ENCODE results near the gene OXLD1. TPM values are rescaled to one million over a fixed set of nuclear protein-coding genes. Genes with fewer than 3 reads are reported as not detected.

The OXLD1 gene
- 19.2 and 20.7 TPM in 2 replicates for polyA plus RNA-seq (2013)

DNA sequence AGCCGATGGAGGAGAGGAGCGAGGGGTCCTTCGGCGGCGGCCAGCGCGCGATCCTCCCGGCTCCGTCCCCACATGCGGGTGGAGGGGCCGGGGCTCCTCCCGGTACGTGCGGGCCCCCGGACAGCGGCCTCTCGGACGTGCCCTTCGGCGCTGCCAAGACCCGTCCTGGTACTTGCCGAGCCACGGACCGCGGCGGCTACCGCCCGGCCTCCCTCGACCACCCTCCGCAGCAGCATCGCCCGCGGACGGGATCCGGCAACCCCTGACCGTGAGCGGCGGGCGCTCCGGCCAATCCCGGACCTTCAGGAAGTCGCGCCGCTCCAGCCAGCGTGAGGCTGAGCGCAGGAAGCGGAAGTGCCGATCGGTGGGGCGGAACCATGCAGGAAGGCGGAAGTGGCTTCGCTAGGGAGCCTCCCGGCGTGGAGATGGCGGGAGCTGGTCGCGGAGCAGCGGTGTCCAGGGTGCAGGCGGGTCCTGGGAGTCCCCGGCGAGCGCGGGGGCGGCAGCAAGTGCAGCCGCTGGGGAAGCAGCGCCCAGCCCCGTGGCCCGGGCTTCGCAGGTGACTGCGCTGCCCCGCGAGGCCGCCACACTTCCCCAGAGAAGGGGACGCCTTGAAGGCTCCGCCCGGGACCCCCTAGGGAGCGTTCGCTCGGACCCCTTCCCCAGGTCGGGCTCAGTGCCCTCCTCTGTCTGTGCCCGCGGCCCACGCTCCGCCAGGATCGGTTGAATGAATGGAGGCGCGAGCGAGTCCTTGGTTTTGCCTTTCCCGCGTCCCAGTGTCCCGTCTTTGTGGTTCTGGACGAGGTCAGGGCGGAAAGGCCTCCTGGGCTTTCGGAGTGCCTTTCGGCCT, at the start of gene OXLD1, which contains the start of gene CCDC137:
OXLD1 (minus strand) TSS at position 264 of the 850 bp plus-strand sequence; CDS start at position 236, 28 bp downstream.
CCDC137 (plus strand) TSS at position 396 of the 850 bp plus-strand sequence; CDS start at position 426, 30 bp downstream.
- H3K4me2 ChIP-seq (ENCODE audit: low read length), result peak within 1 kb of the TSS; percentile 96
- peak within 1 kb of the TSS; percentile 95 for H4K91ac ChIP-seq (ENCODE audit: low read depth, low read length)

DNA sequence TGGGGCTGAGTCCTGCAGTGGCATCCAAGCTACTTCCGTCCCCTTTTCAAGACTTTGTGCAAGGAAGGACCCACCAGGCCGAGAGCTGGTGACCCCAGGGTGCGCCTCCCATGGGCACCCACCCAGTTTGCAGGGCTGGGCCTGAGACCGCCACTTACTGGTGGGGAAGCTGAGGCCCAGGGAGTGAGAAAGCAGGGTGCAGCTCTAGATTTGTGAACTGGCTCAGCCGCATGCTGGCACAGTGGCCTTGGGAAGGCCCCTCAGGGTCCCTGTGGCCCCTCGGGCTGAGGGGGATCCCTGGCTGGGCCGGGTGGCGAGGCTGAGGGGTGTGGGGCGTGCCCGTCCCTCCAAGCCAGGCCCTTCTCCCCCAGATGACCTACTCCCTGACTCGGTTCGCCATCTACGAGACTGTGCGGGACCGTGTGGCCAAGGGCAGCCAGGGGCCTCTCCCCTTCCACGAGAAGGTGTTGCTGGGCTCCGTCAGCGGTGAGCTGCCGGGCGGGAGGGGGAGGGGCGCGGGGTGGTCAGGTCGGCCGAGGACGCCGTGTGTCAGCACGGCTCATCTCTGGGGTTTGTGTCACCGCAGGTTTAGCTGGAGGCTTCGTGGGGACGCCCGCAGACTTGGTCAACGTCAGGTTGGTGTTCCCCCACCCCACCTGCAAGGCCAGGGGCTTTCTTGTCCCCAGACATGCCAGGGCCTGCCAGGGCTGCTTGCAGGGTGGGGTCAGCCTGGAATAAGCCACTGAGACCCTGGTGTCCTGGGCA, 48.9 kb upstream of the OXLD1 start:
- Histone ChIP-seq H3K36me3 (ENCODE audit: control insufficient read depth in 1 of 2, insufficient read depth in 2 of 2, low read length in 2 of 2) (peaks cover 13 to 20% of the 10 kb centered on the region in 2 experiments), H3K27me3 (ENCODE audit: insufficient read depth, low read length) (no peaks in the 10 kb centered on the region), H2BK5ac (ENCODE audit: low read depth, low read length, poor library complexity) (no peak overlapping the region), H3K79me2 (ENCODE audit: control insufficient read depth, insufficient read depth, low read length, poor library complexity) (peaks cover 5% of the 10 kb centered on the region), H2AFZ (ENCODE audit: insufficient read depth, low read length, poor library complexity) (no peak overlapping the region), H3K4me1 (ENCODE audit: control insufficient read depth in 1 of 2, insufficient read depth in 2 of 2, low read length in 2 of 2) (peaks cover 20 to 25% of the 10 kb centered on the region in 2 experiments), H3K4me3 (ENCODE audit: low read depth, low read length) (no peak overlapping the region), H3K23ac (ENCODE audit: low read length) (no peak overlapping the region), H3K4ac (ENCODE audit: low read depth, low read length) (no peak overlapping the region), H3K9ac (ENCODE audit: low read length) (no peak overlapping the region), H4K12ac (ENCODE audit: low read depth, low read length) (no peak overlapping the region), H3K14ac (ENCODE audit: low read length) (no peak overlapping the region), H2BK12ac (ENCODE audit: low read length) (no peak overlapping the region), H3K9me3 (ENCODE audit: insufficient read depth, low read depth, low read length) (no peaks in the 10 kb centered on the region), H3K4me2 (ENCODE audit: low read length) (no peak overlapping the region), H4K91ac (ENCODE audit: low read depth, low read length) (no peak overlapping the region), H3K27ac (ENCODE audit: low read depth, low read length) (no peak overlapping the region), H3K18ac (ENCODE audit: low read length) (no peak overlapping the region), H4K8ac (ENCODE audit: low read depth, low read length) (no peak overlapping the region), H2BK120ac (ENCODE audit: insufficient read depth, low read length, poor library complexity) (no peak overlapping the region), H3K79me1 (ENCODE audit: low read length) (peaks cover 4% of the 10 kb centered on the region), H2AK5ac (ENCODE audit: low read length) (no peak overlapping the region)
- DNase-seq, result no peak
- WGBS (ENCODE audit: extremely low coverage, insufficient coverage, insufficient read length), result no CpG with 5 or more reads among the region's 32 CpGs

More for the DNA sequence above, at the start of gene OXLD1, which contains the start of gene CCDC137:
- Histone ChIP-seq H3K27me3 (ENCODE audit: insufficient read depth, low read length) (no peaks in the 10 kb centered on the region), H3K23ac (ENCODE audit: low read length) (no peak within 1 kb of the TSS), H3K18ac (ENCODE audit: low read length) (peak within 1 kb of the TSS; percentile 89), H3K27ac (ENCODE audit: low read depth, low read length) (peak within 1 kb of the TSS; percentile 58), H2BK12ac (ENCODE audit: low read length) (no peak within 1 kb of the TSS), H3K36me3 (ENCODE audit: control insufficient read depth in 1 of 2, insufficient read depth in 2 of 2, low read length in 2 of 2) (peaks cover 23 to 32% of the 10 kb centered on the region in 2 experiments), H3K4me1 (ENCODE audit: control insufficient read depth in 1 of 2, insufficient read depth in 2 of 2, low read length in 2 of 2) (peaks cover 16 to 18% of the 10 kb centered on the region in 2 experiments), H2BK5ac (ENCODE audit: low read depth, low read length, poor library complexity) (peak within 1 kb of the TSS; percentile 86), H3K79me2 (ENCODE audit: control insufficient read depth, insufficient read depth, low read length, poor library complexity) (peaks cover 13% of the 10 kb centered on the region), H2AK5ac (ENCODE audit: low read length) (peak within 1 kb of the TSS; percentile 99), H3K79me1 (ENCODE audit: low read length) (peaks cover 11% of the 10 kb centered on the region), H3K4ac (ENCODE audit: low read depth, low read length) (peak within 1 kb of the TSS; percentile 92), H2AFZ (ENCODE audit: insufficient read depth, low read length, poor library complexity) (peak within 1 kb of the TSS; percentile 82), H3K14ac (ENCODE audit: low read length) (peak within 1 kb of the TSS; percentile 94), H4K12ac (ENCODE audit: low read depth, low read length) (peak within 1 kb of the TSS; percentile 96), H3K4me3 (ENCODE audit: low read depth, low read length) (peak within 1 kb of the TSS; percentile 81), H2BK120ac (ENCODE audit: insufficient read depth, low read length, poor library complexity) (peak within 1 kb of the TSS; percentile 85), H3K9ac (ENCODE audit: low read length) (peak within 1 kb of the TSS; percentile 85), H4K8ac (ENCODE audit: low read depth, low read length) (peak within 1 kb of the TSS; percentile 95), H3K9me3 (ENCODE audit: insufficient read depth, low read depth, low read length) (peaks cover 2% of the 10 kb centered on the region)
- DNase-seq, result peak; percentile 96 to 98
- WGBS (ENCODE audit: extremely low coverage, insufficient coverage, insufficient read length), result no CpG with 5 or more reads among the region's 96 CpGs

DNA sequence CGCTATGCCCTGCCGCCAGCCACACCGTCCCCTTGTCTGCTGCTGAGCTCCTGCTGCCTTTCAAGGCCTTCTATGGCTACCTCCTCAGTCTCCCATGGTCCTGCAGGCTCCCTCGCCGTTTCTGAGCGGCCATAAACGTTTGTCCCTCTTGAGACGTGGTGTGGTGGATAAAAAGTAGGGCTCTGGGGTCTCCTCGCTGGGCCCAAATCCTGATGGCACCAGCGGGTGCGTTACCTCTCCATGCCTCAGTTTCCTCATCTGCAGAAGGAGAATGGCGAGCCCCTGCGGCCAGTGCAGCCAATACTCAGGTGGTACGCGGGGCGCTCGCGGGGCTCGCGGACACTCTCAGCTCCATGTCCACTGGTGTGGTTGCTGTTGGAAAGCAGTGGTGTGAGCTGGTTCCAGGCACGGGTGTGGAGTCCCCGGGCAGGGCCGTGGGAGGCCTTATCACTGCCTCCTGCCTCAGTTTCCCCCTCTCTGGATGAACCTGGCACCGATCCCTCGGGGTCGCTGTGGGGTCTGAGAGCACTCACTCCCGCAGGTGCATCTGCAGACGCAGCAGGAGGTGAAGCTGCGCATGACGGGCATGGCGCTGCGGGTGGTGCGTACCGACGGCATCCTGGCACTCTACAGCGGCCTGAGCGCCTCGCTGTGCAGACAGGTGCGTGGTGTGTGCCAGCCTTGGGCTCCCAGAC, 48.2 kb upstream of the OXLD1 start:
- Histone ChIP-seq H3K4me2 (ENCODE audit: low read length) (no peak overlapping the region), H3K18ac (ENCODE audit: low read length) (no peak overlapping the region), H4K91ac (ENCODE audit: low read depth, low read length) (no peak overlapping the region), H3K14ac (ENCODE audit: low read length) (no peak overlapping the region), H3K9ac (ENCODE audit: low read length) (no peak overlapping the region), H2AK5ac (ENCODE audit: low read length) (no peak overlapping the region), H3K23ac (ENCODE audit: low read length) (no peak overlapping the region), H3K9me3 (ENCODE audit: insufficient read depth, low read depth, low read length) (no peaks in the 10 kb centered on the region), H4K8ac (ENCODE audit: low read depth, low read length) (no peak overlapping the region), H2BK120ac (ENCODE audit: insufficient read depth, low read length, poor library complexity) (no peak overlapping the region), H3K4ac (ENCODE audit: low read depth, low read length) (no peak overlapping the region), H3K4me1 (ENCODE audit: control insufficient read depth in 1 of 2, insufficient read depth in 2 of 2, low read length in 2 of 2) (peaks cover 20 to 27% of the 10 kb centered on the region in 2 experiments), H3K36me3 (ENCODE audit: control insufficient read depth in 1 of 2, insufficient read depth in 2 of 2, low read length in 2 of 2) (peaks cover 13 to 18% of the 10 kb centered on the region in 2 experiments), H3K79me2 (ENCODE audit: control insufficient read depth, insufficient read depth, low read length, poor library complexity) (peaks cover 5% of the 10 kb centered on the region), H3K27ac (ENCODE audit: low read depth, low read length) (no peak overlapping the region), H3K27me3 (ENCODE audit: insufficient read depth, low read length) (no peaks in the 10 kb centered on the region), H2BK12ac (ENCODE audit: low read length) (no peak overlapping the region), H3K79me1 (ENCODE audit: low read length) (peaks cover 4% of the 10 kb centered on the region), H2BK5ac (ENCODE audit: low read depth, low read length, poor library complexity) (no peak overlapping the region), H2AFZ (ENCODE audit: insufficient read depth, low read length, poor library complexity) (no peak overlapping the region), H4K12ac (ENCODE audit: low read depth, low read length) (no peak overlapping the region), H3K4me3 (ENCODE audit: low read depth, low read length) (no peak overlapping the region)
- no CpG with 5 or more reads among the region's 39 CpGs for WGBS (ENCODE audit: extremely low coverage, insufficient coverage, insufficient read length)
- DNase-seq, result no peak
